ENCODE data around the gene NUDT5. TPM values are rescaled to one million over a fixed set of nuclear protein-coding genes. Genes with fewer than 3 reads are reported as not detected.
A peak's percentile ranks its signal among the peaks of the same experiment; 100 is the strongest.

NUDT5 gene
- total RNA-seq, 2 experiments from 2014 or later = 95.9 to 98.6 TPM

DNA sequence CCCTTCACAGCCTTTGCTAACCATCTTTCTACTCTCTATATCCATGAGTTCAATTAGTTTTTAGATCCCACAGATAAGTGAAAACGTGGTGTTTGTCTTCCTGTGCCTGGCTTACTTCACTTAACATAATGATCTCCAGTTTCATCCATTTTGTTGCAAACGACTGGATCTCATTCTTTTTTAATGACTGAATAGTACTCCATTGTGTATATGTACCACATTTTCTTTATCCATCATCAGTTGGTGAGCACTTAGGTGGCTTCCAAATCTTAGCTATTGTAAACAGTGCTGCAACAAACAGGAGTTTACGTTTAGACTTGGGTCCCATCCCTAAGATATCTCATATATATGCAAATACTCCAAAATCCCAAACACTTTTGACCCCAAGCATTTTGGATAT, 9.4 kb upstream of the NUDT5 start:
- CTCF ChIA-PET = interaction anchor here (1.1 to 1.7 kb wide), 2 partner anchors 9 to 10 kb away, joined by 3 to 6 read pairs; no protein-coding TSS in a partner anchor
- POLR2A ChIA-PET = no interaction called here
- intact Hi-C loops (cut with micrococcal nuclease) = no loop called here
- Mint-ChIP-seq H3K36me3 (ENCODE audit: low read depth) (peaks cover 53% of the 10 kb centered on the region), H3K4me3 (no peak overlapping the region), H3K27ac (no peak overlapping the region), H3K9me3 (no peaks in the 10 kb centered on the region), H3K27me3 (no peaks in the 10 kb centered on the region), H3K4me1 (ENCODE audit: low read depth) (peaks cover 43% of the 10 kb centered on the region)
- no peak for DNase-seq
- TF ChIP-seq, protein P1, sequence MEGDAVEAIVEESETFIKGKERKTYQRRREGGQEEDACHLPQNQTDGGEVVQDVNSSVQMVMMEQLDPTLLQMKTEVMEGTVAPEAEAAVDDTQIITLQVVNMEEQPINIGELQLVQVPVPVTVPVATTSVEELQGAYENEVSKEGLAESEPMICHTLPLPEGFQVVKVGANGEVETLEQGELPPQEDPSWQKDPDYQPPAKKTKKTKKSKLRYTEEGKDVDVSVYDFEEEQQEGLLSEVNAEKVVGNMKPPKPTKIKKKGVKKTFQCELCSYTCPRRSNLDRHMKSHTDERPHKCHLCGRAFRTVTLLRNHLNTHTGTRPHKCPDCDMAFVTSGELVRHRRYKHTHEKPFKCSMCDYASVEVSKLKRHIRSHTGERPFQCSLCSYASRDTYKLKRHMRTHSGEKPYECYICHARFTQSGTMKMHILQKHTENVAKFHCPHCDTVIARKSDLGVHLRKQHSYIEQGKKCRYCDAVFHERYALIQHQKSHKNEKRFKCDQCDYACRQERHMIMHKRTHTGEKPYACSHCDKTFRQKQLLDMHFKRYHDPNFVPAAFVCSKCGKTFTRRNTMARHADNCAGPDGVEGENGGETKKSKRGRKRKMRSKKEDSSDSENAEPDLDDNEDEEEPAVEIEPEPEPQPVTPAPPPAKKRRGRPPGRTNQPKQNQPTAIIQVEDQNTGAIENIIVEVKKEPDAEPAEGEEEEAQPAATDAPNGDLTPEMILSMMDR (IDR thresholded peaks at IDR 0.05) = no peak
- ATAC-seq = no peak

DNA sequence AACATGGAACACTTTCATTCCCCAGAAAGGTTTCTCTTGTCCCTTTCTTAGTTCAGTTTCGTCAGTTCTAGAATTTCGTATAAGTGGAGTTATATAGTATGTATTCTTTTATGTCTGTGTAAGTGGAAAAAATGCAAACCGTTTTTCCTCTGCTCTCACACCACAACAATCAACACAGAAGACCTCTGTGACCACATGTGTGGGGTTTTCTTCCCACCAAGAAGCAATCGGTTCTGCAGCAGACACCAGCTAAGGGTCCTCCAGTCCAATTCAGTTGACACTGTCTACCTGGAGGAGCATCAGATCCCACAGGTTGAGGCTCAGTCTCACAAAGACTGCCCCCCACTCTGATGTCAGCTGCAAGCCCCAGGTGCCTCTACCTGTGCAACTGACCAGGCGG, 6.5 kb upstream of the NUDT5 start:
- ChIA-PET POLR2A (interaction anchor here (0.7 to 1.9 kb wide), 5 partner anchors 9 to 202 kb away, joined by 3 to 6 read pairs (median 4); partner anchors contain the start of gene UPF2), CTCF (interaction anchor here (1.5 to 4.8 kb wide), 2 partner anchors 13 to 216 kb away, joined by 4 to 34 read pairs; no protein-coding TSS in a partner anchor)
- Mint-ChIP-seq H3K4me1 (ENCODE audit: low read depth) (peaks cover 45% of the 10 kb centered on the region), H3K27me3 (no peaks in the 10 kb centered on the region), H3K36me3 (ENCODE audit: low read depth) (peaks cover 47% of the 10 kb centered on the region), H3K4me3 (no peak overlapping the region), H3K9me3 (no peaks in the 10 kb centered on the region), H3K27ac (no peak overlapping the region)
- ATAC-seq = no peak
- intact Hi-C loops (cut with micrococcal nuclease) = no loop called here
- no peak for DNase-seq
- TF ChIP-seq, protein P1 (IDR thresholded peaks at IDR 0.05) = no peak

DNA sequence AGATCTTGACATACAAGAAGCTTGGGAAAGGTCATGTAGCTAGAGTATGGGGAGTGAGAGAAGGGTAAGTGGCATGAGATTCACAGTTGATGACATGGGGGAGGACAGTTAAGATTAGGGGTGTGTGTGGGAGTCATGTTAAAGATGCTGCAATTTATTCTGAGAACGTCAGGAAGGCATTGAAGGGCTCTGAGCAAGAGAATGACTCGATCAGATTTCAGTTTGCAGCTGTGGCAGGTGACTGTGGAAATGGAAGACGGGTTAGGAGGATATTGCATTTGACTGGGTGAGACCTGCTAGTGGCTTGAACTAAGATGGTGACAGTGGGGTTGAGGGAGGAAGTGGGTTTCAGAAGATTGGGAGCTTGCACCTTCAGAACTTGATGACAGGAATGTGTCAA, 5.9 kb upstream of the NUDT5 start:
- Mint-ChIP-seq H3K4me1 (ENCODE audit: low read depth) (peaks cover 48% of the 10 kb centered on the region), H3K27me3 (no peaks in the 10 kb centered on the region), H3K27ac (peak overlapping the region; percentile 80), H3K36me3 (ENCODE audit: low read depth) (peaks cover 51% of the 10 kb centered on the region), H3K4me3 (no peak overlapping the region), H3K9me3 (no peaks in the 10 kb centered on the region)
- ChIA-PET POLR2A (interaction anchor here (0.5 to 1.9 kb wide), 5 partner anchors 10 to 647 kb away, joined by 3 to 6 read pairs (median 4); partner anchors contain the start of gene UPF2), CTCF (interaction anchor here (1.5 to 4.8 kb wide), 2 partner anchors 14 to 215 kb away, joined by 4 to 34 read pairs; no protein-coding TSS in a partner anchor)
- DNase-seq (peak; percentile 43), ATAC-seq (peak; percentile 82)
- TF ChIP-seq, protein P1 (IDR thresholded peaks at IDR 0.05) = no peak
- intact Hi-C loops (cut with micrococcal nuclease) = no loop called here

GRCh38 chr10:12200850-12201249, 5.2 kb upstream of the NUDT5 start:
- TF ChIP-seq, protein P1 (IDR thresholded peaks at IDR 0.05) = no peak
- no peak overlapping the region for H3K4me3 Mint-ChIP-seq
- POLR2A ChIA-PET = interaction anchor here (0.6 to 1.2 kb wide), 4 partner anchors 12 to 1417 kb away, joined by 3 to 4 read pairs (median 3); no protein-coding TSS in a partner anchor
- DNase-seq (no peak), ATAC-seq (no peak)
- CTCF ChIA-PET = interaction anchor here (4.8 kb wide), 1 partner anchor 15 kb away, joined by 34 read pairs; no protein-coding TSS in a partner anchor
- no peaks in the 10 kb centered on the region for H3K27me3 Mint-ChIP-seq
- peaks cover 56% of the 10 kb centered on the region for H3K36me3 Mint-ChIP-seq (ENCODE audit: low read depth)
- H3K9me3 Mint-ChIP-seq = no peaks in the 10 kb centered on the region
- intact Hi-C loops (cut with micrococcal nuclease) = no loop called here
- peak overlapping the region; percentile 80 for H3K27ac Mint-ChIP-seq
- peaks cover 49% of the 10 kb centered on the region for H3K4me1 Mint-ChIP-seq (ENCODE audit: low read depth)

DNA sequence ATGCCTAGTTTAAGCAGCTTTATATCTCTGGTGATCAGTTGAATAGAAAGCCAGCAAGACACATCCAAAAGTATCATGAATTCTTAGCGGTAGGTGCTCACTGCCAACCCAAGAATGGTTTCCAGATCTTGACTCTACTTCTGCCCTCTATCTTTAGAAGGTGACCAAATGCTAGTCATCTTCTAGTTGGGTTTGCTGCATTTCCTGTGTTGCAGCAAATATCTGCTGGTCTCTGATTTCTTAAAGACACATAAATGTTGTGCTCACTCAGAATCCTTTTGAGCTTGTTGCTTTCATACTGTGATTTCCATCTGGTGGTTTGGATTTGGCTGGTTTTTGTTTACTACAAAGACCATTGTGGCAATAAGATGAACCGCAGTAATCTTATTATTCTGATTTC, 2.5 kb upstream of the NUDT5 start:
- DNase-seq = no peak
- H3K9me3 Mint-ChIP-seq = no peaks in the 10 kb centered on the region
- H3K4me3 Mint-ChIP-seq = peak overlapping the region; percentile 48
- H3K36me3 Mint-ChIP-seq (ENCODE audit: low read depth) = peaks cover 56% of the 10 kb centered on the region
- intact Hi-C loops (cut with micrococcal nuclease) = loop anchor here (10.0 kb wide), 1 partner anchor 153 kb away; the partner anchor contains the start of gene UPF2
- no peak for ATAC-seq
- H3K27me3 Mint-ChIP-seq = no peaks in the 10 kb centered on the region
- TF ChIP-seq, protein P1 (IDR thresholded peaks at IDR 0.05) = no peak
- ChIA-PET POLR2A (interaction anchor here (0.8 kb wide), 1 partner anchor 14 kb away, joined by 4 read pairs; no protein-coding TSS in a partner anchor), CTCF (interaction anchor here (0.5 to 2.2 kb wide), 4 partner anchors 10 to 458 kb away, joined by 3 to 10 read pairs (median 4); no protein-coding TSS in a partner anchor)
- no peak overlapping the region for H3K27ac Mint-ChIP-seq
- peaks cover 49% of the 10 kb centered on the region for H3K4me1 Mint-ChIP-seq (ENCODE audit: low read depth)

All from activated CD8-positive, alpha-beta T cell treated with anti-CD3 and anti-CD28 coated beads for 36 hours (primary cell).